KMS-11 (cell line): ENCODE data around the gene NSDHL.

Experiments used
- H2AFZ ChIP-seq: fragments of 200-600 bp; sonication (generic); 2 replicates; pipeline ENCODE4 v1.6.1; 2016; ENCODE audit warnings: antibody characterized with exemption, mixed run types, low read depth
- H3K27ac ChIP-seq: fragments of 200-600 bp; sonication (generic); 2 replicates; pipeline ENCODE4 v1.6.1; 2016; ENCODE audit warnings: mild to moderate bottlenecking, mixed run types
- H3K27me3 ChIP-seq: fragments of 200-600 bp; sonication (generic); 2 replicates; pipeline ENCODE4 v1.6.1; 2017; ENCODE audit warnings: mild to moderate bottlenecking, low read depth, mixed run types, moderate library complexity; ENCODE audit not compliant: insufficient read depth
- H3K36me3 ChIP-seq: fragments of 200-600 bp; sonication (generic); 2 replicates; pipeline ENCODE4 v1.6.1; 2017; ENCODE audit warnings: mild to moderate bottlenecking, mixed run types; ENCODE audit not compliant: insufficient read depth
- H3K4me1 ChIP-seq: fragments of 200-600 bp; sonication (generic); 2 replicates; pipeline ENCODE4 v1.6.1; 2016; ENCODE audit warnings: mild to moderate bottlenecking, low read depth, mixed run types; ENCODE audit not compliant: poor library complexity, severe bottlenecking
- H3K4me2 ChIP-seq: fragments of 200-600 bp; sonication (generic); 2 replicates; pipeline ENCODE4 v1.7.0; 2016; ENCODE audit warnings: mild to moderate bottlenecking, mixed run types
- H3K4me3 ChIP-seq: fragments of 200-600 bp; sonication (generic); IDR thresholded peaks from 2 replicates; pipeline ENCODE4 v1.6.1; 2017; ENCODE audit warnings: low read depth, low read length, mixed read lengths; ENCODE audit not compliant: insufficient read depth
- H3K79me2 ChIP-seq: fragments of 200-600 bp; sonication (generic); 2 replicates; pipeline ENCODE4 v1.6.1; 2016; ENCODE audit warnings: low read depth, mixed run types; ENCODE audit not compliant: insufficient read depth
- H3K9ac ChIP-seq: fragments of 200-600 bp; sonication (generic); 2 replicates; pipeline ENCODE4 v1.6.1; 2016; ENCODE audit warnings: mild to moderate bottlenecking, mixed run types
- H4K20me1 ChIP-seq: fragments of 200-600 bp; sonication (generic); 2 replicates; pipeline ENCODE4 v1.6.1; 2016; ENCODE audit warnings: mild to moderate bottlenecking, mixed run types; ENCODE audit not compliant: insufficient read depth
- TF ChIP-seq, protein P1 (sequence below): fragments of 200-600 bp; sonication (generic); conservative IDR thresholded peaks from 2 replicates; pipeline ENCODE4 v1.6.1; 2017; ENCODE audit warnings: low read depth, mild to moderate bottlenecking, antibody characterized with exemption, low read length, moderate library complexity, mixed read lengths

NSDHL gene

DNA sequence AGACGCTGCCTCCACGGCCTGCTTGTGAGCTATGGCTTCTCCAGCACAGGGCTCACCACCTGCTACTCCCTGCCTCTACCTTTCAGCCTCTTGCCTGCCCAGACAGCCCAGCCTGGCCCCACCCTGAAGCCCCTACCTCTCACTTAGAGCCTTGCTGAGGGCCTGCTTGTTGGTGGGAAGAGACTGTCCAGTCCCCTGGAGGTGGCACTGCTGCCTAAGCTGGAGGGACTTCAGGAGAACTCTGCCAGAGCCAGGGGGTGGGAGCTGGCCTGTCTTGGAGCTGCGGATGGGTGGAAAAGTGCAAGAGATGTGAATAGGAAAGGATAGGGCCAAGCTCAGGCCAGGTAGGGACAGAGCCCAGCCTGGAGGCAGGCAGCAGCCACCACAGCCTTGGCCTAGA lies 64.3 kb downstream of the NSDHL start:
- no peaks in the 10 kb centered on the region; the same call in 1 of the 2 replicates for H3K27me3 ChIP-seq
- H3K27ac ChIP-seq, result no peak overlapping the region
- H3K79me2 ChIP-seq, result no peaks in the 10 kb centered on the region
- H4K20me1 ChIP-seq, result no peaks in the 10 kb centered on the region
- H3K4me3 ChIP-seq, result no peak overlapping the region
- H3K4me2 ChIP-seq, result no peak overlapping the region
- no peaks in the 10 kb centered on the region for H3K36me3 ChIP-seq
- no peak overlapping the region for H3K9ac ChIP-seq
- H3K4me1 ChIP-seq, result no peaks in the 10 kb centered on the region
- no peak overlapping the region for H2AFZ ChIP-seq
- TF ChIP-seq, protein P1, sequence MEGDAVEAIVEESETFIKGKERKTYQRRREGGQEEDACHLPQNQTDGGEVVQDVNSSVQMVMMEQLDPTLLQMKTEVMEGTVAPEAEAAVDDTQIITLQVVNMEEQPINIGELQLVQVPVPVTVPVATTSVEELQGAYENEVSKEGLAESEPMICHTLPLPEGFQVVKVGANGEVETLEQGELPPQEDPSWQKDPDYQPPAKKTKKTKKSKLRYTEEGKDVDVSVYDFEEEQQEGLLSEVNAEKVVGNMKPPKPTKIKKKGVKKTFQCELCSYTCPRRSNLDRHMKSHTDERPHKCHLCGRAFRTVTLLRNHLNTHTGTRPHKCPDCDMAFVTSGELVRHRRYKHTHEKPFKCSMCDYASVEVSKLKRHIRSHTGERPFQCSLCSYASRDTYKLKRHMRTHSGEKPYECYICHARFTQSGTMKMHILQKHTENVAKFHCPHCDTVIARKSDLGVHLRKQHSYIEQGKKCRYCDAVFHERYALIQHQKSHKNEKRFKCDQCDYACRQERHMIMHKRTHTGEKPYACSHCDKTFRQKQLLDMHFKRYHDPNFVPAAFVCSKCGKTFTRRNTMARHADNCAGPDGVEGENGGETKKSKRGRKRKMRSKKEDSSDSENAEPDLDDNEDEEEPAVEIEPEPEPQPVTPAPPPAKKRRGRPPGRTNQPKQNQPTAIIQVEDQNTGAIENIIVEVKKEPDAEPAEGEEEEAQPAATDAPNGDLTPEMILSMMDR, result no peak

DNA sequence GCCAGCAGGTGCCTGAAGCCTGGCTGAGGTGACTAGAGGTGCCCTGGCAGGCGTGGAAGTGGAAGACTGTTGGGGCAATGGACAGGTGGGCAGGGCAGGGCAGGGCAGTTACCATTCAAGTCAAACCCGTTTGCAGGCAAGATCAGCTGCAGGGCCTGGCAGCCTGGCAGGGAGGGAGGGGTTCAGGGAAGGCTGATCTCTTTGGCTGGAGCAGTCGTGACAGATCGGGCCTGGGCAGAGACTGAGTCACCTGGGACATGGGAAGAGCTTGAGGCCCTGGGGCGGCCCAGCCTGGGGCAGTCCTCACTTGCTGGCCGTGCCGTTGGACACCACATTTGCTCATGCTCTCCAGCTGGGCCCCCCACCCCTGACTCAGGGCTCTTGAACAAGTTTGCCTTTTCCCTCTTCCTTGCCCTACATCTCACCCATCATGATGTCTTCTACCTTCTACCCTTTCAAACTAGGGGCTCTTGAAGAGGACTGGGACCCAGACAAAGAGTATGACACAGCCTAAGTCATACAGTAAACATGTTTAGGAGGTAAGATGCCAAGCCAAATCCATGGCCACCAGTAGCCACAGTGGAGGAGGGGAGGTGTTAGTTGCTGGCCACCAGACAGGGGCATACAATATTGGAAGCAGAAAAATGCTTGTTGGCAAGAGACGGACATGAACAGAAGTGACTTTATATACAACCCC lies 65.0 kb downstream of the NSDHL start:
- Histone ChIP-seq H3K9ac (no peak overlapping the region), H2AFZ (no peak overlapping the region), H3K27me3 (no peaks in the 10 kb centered on the region; the same call in 1 of the 2 replicates), H3K27ac (no peak overlapping the region), H3K4me2 (no peak overlapping the region), H3K4me3 (no peak overlapping the region), H3K4me1 (no peaks in the 10 kb centered on the region), H4K20me1 (no peaks in the 10 kb centered on the region), H3K36me3 (no peaks in the 10 kb centered on the region), H3K79me2 (no peaks in the 10 kb centered on the region)
- TF ChIP-seq, protein P1, result no peak

DNA sequence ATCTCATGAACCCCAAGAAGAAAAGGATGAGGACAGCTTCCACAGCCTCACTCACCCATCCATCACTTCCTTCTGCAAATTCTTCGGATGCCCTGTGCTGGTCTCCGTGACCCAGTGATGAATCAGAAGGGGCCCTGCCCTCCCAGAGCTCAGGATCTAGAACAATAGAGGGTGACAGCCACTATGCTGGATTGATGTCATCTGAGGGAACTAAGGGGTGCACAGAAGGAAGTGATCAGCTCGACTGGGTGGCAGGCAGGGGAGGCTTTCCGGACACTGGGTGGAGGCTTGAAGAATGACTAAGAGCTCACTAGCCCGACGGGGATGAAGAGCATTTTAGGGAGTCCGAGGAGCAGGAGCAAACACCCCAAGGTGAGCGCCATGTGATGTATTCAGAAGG lies 65.6 kb downstream of the NSDHL start:
- Histone ChIP-seq H3K4me2 (no peak overlapping the region), H2AFZ (no peak overlapping the region), H3K4me1 (no peaks in the 10 kb centered on the region), H3K4me3 (no peak overlapping the region), H4K20me1 (no peaks in the 10 kb centered on the region), H3K9ac (no peak overlapping the region), H3K36me3 (no peaks in the 10 kb centered on the region), H3K79me2 (no peaks in the 10 kb centered on the region), H3K27ac (no peak overlapping the region), H3K27me3 (no peaks in the 10 kb centered on the region; the same call in 1 of the 2 replicates)
- TF ChIP-seq, protein P1, result no peak

DNA sequence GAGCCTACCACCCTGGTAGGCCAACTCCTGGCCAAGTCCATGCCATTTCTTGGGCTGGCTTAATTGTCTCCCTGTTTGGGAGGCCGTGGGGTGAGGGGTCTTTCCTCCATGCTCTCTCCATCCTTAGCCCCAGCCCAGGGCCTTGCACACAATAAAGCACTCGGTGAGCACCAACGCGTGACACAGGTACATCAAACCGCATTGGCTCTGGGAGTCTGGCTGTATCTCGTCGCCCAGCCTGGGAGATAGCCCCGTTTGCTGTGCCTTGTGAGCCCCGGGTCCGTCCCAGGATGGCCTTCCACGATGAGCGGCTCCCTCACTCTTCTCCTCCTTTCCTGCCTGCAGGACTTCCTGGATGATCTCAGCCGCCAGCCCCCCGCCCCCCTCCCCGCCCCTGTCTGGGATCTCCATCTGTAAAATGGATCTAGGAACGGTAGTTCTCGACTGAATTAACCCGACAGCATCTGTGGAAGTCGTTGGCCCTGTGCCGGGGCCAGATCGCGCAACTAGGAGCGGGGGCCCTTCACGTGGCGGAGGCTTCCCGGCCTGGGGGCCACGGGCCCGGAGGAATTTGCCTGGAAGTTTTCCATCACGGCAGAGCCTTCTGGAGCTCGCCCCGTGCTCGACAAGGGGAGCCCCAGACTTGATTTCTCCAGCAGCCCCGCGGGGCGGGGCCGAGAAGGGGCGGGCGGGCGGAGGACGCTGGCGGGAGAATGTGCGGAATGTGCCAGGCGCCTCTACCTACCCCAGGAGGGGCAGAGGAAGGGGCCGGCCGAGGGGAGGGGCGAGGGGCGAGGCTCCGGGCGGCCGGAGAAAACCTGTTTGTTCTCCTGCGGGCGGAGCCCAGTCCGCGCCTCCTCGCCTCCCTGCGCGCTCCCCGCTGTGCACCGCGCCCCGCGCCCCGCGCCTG lies 66.6 kb downstream of the NSDHL start, which contains the start of gene ZNF185:
Gene ZNF185 (plus strand): TSS at position 846 of the 910 bp plus-strand sequence. CDS start 16,423 bp downstream, outside the sequence.
- no peak within 1 kb of the TSS for H3K27ac ChIP-seq
- no peak within 1 kb of the TSS for H3K4me2 ChIP-seq
- H3K4me3 ChIP-seq, result no peak within 1 kb of the TSS
- no peak within 1 kb of the TSS for H3K9ac ChIP-seq
- no peaks in the 10 kb centered on the region for H4K20me1 ChIP-seq
- no peaks in the 10 kb centered on the region for H3K79me2 ChIP-seq
- H3K36me3 ChIP-seq, result no peaks in the 10 kb centered on the region
- no peaks in the 10 kb centered on the region; the same call in 1 of the 2 replicates for H3K27me3 ChIP-seq
- no peaks in the 10 kb centered on the region for H3K4me1 ChIP-seq
- TF ChIP-seq, protein P1, result no peak
- no peak within 1 kb of the TSS for H2AFZ ChIP-seq
